Middle frontal gyrus (tissue), 1 donor: ENCODE measurements around the gene INTS1.

Experiments used
- DNase-seq: peaks from one replicate; pipeline ENCODE4 v3.0.0-alpha.2; 2015; ENCODE audit warnings: low spot score; ENCODE audit errors: extremely low spot score

The INTS1 gene

GRCh38 chr7:1509226-1509625 lies 5.0 kb upstream of the INTS1 start:
- no peak for DNase-seq

GRCh38 chr7:1508277-1508758 lies 4.1 kb upstream of the INTS1 start:
- DNase-seq = no peak

- DNase-seq = no peak
Measured at GRCh38 chr7:1505731-1506550, 1.8 kb upstream of the INTS1 start.

- DNase-seq = no peak
Measured at GRCh38 chr7:1503390-1503789, 799 bp downstream of the INTS1 start.

- no peak for DNase-seq
Measured at GRCh38 chr7:1502845-1503244, 1.3 kb downstream of the INTS1 start.

GRCh38 chr7:1501487-1502270 lies 2.5 kb downstream of the INTS1 start:
- no peak for DNase-seq

- no peak for DNase-seq
Measured at GRCh38 chr7:1500064-1500807, 4.0 kb downstream of the INTS1 start.

GRCh38 chr7:1499367-1500029 lies 4.7 kb downstream of the INTS1 start:
- no peak for DNase-seq

GRCh38 chr7:1498370-1499305 lies 5.6 kb downstream of the INTS1 start:
- DNase-seq = no peak

GRCh38 chr7:1497293-1497927 lies 6.8 kb downstream of the INTS1 start:
- no peak for DNase-seq

- no peak for DNase-seq
Measured at GRCh38 chr7:1496531-1497292, 7.5 kb downstream of the INTS1 start.

- no peak for DNase-seq
Measured at GRCh38 chr7:1495564-1496242, 8.5 kb downstream of the INTS1 start.

- DNase-seq = no peak
Measured at GRCh38 chr7:1494866-1495563, 9.2 kb downstream of the INTS1 start.

GRCh38 chr7:1494447-1494846 lies 9.7 kb downstream of the INTS1 start:
- DNase-seq = peak; percentile 10

- DNase-seq = no peak
Measured at GRCh38 chr7:1493571-1493970, 10.6 kb downstream of the INTS1 start.

- no peak for DNase-seq
Measured at GRCh38 chr7:1493129-1493528, 11.1 kb downstream of the INTS1 start.

- no peak for DNase-seq
Measured at GRCh38 chr7:1492640-1493039, 11.5 kb downstream of the INTS1 start.

GRCh38 chr7:1492221-1492620 lies 12.0 kb downstream of the INTS1 start:
- DNase-seq = no peak
